ENCODE results near the gene INKA2.

INKA2 gene

GRCh38 chr1:111704776-111705175 is 34.4 kb downstream of the INKA2 start:
- no peak for DNase-seq (ENCODE audit: low read depth in 2 of 2)

- DNase-seq (ENCODE audit: low read depth in 2 of 2), result no peak
Measured at GRCh38 chr1:111704240-111704639, 35.0 kb downstream of the INKA2 start.

- no peak for DNase-seq (ENCODE audit: low read depth in 2 of 2)
Measured at GRCh38 chr1:111702504-111703050, 36.6 kb downstream of the INKA2 start.

GRCh38 chr1:111699268-111699667 is 39.9 kb downstream of the INKA2 start:
- DNase-seq (ENCODE audit: low read depth in 2 of 2), result no peak

- no peak for DNase-seq (ENCODE audit: low read depth in 2 of 2)
Measured at GRCh38 chr1:111696330-111696729, 42.9 kb downstream of the INKA2 start.

GRCh38 chr1:111695801-111696200 is 43.4 kb downstream of the INKA2 start:
- DNase-seq (ENCODE audit: low read depth in 2 of 2), result no peak

- no peak for DNase-seq (ENCODE audit: low read depth in 2 of 2)
Measured at GRCh38 chr1:111691886-111692285, 47.3 kb downstream of the INKA2 start.

- no peak for DNase-seq (ENCODE audit: low read depth in 2 of 2)
Measured at GRCh38 chr1:111690306-111690617, 48.9 kb downstream of the INKA2 start.
